Ovary (tissue), 3 donors: Measurements from ENCODE around the gene PHACTR1.

Experiments
- CTCF ChIP-seq, 3 donors: fragments of 450-650 bp in 2 of 3; fragments of 200-600 bp in 1 of 3; IDR thresholded peaks; one replicate each; pipeline versions ENCODE4 v1.5.1 to v1.8.0; 2016 to 2022; ENCODE audit warnings: antibody characterized with exemption in 3 of 3, mild to moderate bottlenecking in 1 of 3
- POLR2A ChIP-seq: fragments of 450-650 bp; IDR thresholded peaks from one replicate; pipeline ENCODE4 v1.6.1; 2017; ENCODE audit warnings: antibody characterized with exemption, mild to moderate bottlenecking, moderate library complexity
- donor health status: DM: no; HTN: no; CAD: no.

DNA sequence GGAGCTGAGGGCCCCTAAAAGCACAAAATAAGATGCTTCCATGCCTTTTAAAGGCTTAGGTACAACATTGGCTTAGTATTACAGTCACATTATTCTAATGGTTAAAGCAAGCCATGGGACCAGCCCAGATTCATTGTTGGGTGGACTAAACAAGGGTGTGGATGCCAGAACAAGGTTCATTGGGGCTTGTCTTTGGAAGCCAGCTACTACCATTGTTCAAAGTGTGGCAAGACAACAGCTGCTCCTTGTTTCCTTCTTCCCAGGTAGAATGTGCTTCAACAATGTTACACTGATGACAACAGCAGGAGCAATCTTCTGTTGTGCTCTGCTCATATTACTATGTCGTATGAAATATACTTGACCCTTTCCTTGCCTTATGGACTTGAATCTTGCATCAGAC is 350.3 kb downstream of the PHACTR1 start:
- no peak for TF ChIP-seq CTCF (IDR thresholded peaks at IDR 0.05)
- no peak for TF ChIP-seq POLR2A
